PC-9 (cell line): ENCODE data around the gene EVC2. TPM values are rescaled to one million over a fixed set of nuclear protein-coding genes. Genes with fewer than 3 reads are reported as not detected.

Experiments used
- BruUV-seq: library from RNA; stranded (reverse); fragments of 400-500 nt; replicated peaks from 2 replicates; lab custom pipeline; 2021; lab: Mats Ljungman, UMichigan
- CTCF ChIA-PET: fragments of 300-600 bp; sonication (Branson Sonifier 250); formaldehyde crosslinking; loops from one replicate; lab custom pipeline; 2022; ENCODE audit warnings: antibody characterized with exemption; lab: Charles Lee
- POLR2A ChIA-PET: fragments of 300-600 bp; sonication (Branson Sonifier 250); formaldehyde crosslinking; loops from one replicate; lab custom pipeline; 2022; ENCODE audit warnings: antibody characterized with exemption; ENCODE audit not compliant: unreplicated experiment; lab: Charles Lee
- DNase-seq, 2 experiments: peaks; one replicate each; pipeline versions ENCODE4 v3.0.0 to v3.0.0-alpha.2; 2015 to 2022; ENCODE audit warnings: mixed read lengths in 1 of 2
- H2AFZ ChIP-seq: fragments of 200-600 bp; sonication (generic); 2 replicates; pipeline ENCODE4 v1.8.1; 2017; ENCODE audit warnings: antibody characterized with exemption
- H3F3A ChIP-seq: fragments of 200-600 bp; sonication (generic); 2 replicates; pipeline ENCODE4 v1.8.1; 2017; ENCODE audit warnings: antibody characterized with exemption, mild to moderate bottlenecking, low read depth; ENCODE audit not compliant: insufficient read depth
- H3K27ac ChIP-seq: fragments of 200-600 bp; sonication (generic); 2 replicates; pipeline ENCODE4 v1.6.1; 2016; ENCODE audit warnings: mixed run types
- H3K27me3 ChIP-seq: fragments of 200-600 bp; sonication (generic); 2 replicates; pipeline ENCODE4 v1.6.1; 2016; ENCODE audit warnings: low read depth, mixed run types; ENCODE audit not compliant: insufficient read depth
- H3K36me3 ChIP-seq: fragments of 200-600 bp; sonication (generic); 2 replicates; pipeline ENCODE4 v1.6.1; 2016; ENCODE audit warnings: low read depth, mixed run types
- H3K4me1 ChIP-seq: fragments of 200-600 bp; sonication (generic); replicated peaks from 2 replicates; pipeline ENCODE4 v1.6.1; 2016; ENCODE audit warnings: mixed run types; ENCODE audit not compliant: insufficient read depth
- H3K4me2 ChIP-seq: fragments of 200-600 bp; sonication (generic); 2 replicates; pipeline ENCODE4 v1.6.1; 2017; ENCODE audit warnings: mixed run types
- H3K4me3 ChIP-seq: fragments of 200-600 bp; sonication (generic); 2 replicates; pipeline ENCODE4 v1.6.1; 2016; ENCODE audit warnings: mixed run types
- H3K79me2 ChIP-seq: fragments of 200-600 bp; sonication (generic); 2 replicates; pipeline ENCODE4 v1.6.1; 2017; ENCODE audit warnings: low read depth, mixed run types
- H3K9me2 ChIP-seq: fragments of 200-600 bp; sonication (generic); 2 replicates; pipeline ENCODE4 v1.8.1; 2017; ENCODE audit warnings: mild to moderate bottlenecking; ENCODE audit not compliant: insufficient read depth
- H3K9me3 ChIP-seq: fragments of 200-600 bp; sonication (generic); 2 replicates; pipeline ENCODE4 v1.8.1; 2016; ENCODE audit warnings: low read depth; ENCODE audit not compliant: insufficient read depth
- H4K20me1 ChIP-seq: fragments of 200-600 bp; sonication (generic); 2 replicates; pipeline ENCODE4 v1.8.1; 2017; ENCODE audit not compliant: insufficient read depth
- EZH2 ChIP-seq: fragments of 200-600 bp; sonication (generic); IDR thresholded peaks from 2 replicates; pipeline ENCODE4 v1.8.0; 2017; ENCODE audit warnings: antibody characterized with exemption, low read depth
- intact Hi-C: fragments of 100-400 bp; cut with micrococcal nuclease; formaldehyde crosslinking; loops from one replicate; pipeline ENCODE4 v1.10.0; 2022; ENCODE audit not compliant: unreplicated experiment
- total RNA-seq: library from RNA; stranded (reverse); gene quantifications from 2 replicates; pipeline ENCODE4 v1.2.3, GENCODE V29; 2021
- TF ChIP-seq, protein P1 (sequence below): fragments of 200-600 bp; sonication (generic); conservative IDR thresholded peaks from 2 replicates; pipeline ENCODE4 v1.6.1; 2017; ENCODE audit warnings: mixed run types, antibody characterized with exemption, mild to moderate bottlenecking, moderate library complexity

EVC2 gene
- total RNA-seq, 1 experiment from 2014 or later: 1.4 TPM

DNA sequence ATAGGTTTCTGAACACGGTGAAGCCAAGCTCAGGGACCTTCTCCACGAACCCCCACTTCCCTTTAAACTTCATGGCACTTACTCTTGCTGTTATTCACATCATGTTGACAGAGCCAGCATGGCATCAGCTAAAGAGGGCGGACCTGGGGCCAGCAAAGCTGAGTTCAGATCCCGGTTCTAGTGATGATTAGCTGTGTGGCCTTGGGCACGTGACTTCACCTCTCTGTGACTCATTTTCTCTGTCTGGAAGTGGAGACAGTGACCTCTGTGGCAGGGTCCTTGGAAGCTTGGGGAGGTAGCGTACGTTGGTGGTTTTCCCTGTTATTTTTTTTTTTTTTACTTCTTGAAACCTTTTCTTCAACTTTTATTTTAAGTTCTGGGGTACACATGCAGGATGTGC, 16.0 kb upstream of the EVC2 start:
- ChIA-PET POLR2A (no interaction called here), CTCF (no interaction called here)
- DNase-seq: no peak
- Histone ChIP-seq H3K9me2 (no peaks in the 10 kb centered on the region), H4K20me1 (no peaks in the 10 kb centered on the region), H2AFZ (no peak overlapping the region), H3K4me2 (no peak overlapping the region), H3K4me1 (no peaks in the 10 kb centered on the region), H3K36me3 (no peaks in the 10 kb centered on the region), H3F3A (no peaks in the 10 kb centered on the region), H3K79me2 (no peaks in the 10 kb centered on the region), H3K9me3 (no peaks in the 10 kb centered on the region), H3K27me3 (no peaks in the 10 kb centered on the region), H3K27ac (no peak overlapping the region), H3K4me3 (no peak overlapping the region)
- intact Hi-C loops: no loop called here
- BruUV-seq: no TSS peak
- TF ChIP-seq, protein P1, sequence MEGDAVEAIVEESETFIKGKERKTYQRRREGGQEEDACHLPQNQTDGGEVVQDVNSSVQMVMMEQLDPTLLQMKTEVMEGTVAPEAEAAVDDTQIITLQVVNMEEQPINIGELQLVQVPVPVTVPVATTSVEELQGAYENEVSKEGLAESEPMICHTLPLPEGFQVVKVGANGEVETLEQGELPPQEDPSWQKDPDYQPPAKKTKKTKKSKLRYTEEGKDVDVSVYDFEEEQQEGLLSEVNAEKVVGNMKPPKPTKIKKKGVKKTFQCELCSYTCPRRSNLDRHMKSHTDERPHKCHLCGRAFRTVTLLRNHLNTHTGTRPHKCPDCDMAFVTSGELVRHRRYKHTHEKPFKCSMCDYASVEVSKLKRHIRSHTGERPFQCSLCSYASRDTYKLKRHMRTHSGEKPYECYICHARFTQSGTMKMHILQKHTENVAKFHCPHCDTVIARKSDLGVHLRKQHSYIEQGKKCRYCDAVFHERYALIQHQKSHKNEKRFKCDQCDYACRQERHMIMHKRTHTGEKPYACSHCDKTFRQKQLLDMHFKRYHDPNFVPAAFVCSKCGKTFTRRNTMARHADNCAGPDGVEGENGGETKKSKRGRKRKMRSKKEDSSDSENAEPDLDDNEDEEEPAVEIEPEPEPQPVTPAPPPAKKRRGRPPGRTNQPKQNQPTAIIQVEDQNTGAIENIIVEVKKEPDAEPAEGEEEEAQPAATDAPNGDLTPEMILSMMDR: no peak
- no peak for TF ChIP-seq EZH2

DNA sequence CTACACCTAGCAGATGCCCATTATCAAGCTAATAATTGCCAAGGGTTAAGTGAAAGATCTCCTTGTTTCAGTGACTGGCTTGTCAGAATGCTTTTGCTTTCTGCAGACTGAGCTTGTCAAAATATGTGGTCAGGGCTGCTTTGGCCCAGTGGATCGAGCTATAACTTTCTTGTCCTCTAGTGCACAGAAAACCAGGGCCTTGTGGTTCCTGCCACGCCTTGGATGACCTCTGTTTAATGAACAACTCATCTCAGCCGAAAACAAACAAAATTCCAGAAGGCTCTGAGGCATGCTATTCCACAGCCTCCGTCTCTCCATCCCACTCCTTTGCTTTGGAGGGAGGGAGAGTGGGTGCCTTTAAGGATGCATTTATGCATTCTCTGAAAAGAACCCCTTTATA, 14.0 kb upstream of the EVC2 start:
- H3K9me3 ChIP-seq: no peaks in the 10 kb centered on the region
- H4K20me1 ChIP-seq: no peaks in the 10 kb centered on the region
- CTCF ChIA-PET: no interaction called here
- no peak for TF ChIP-seq EZH2
- TF ChIP-seq, protein P1: no peak
- H3K4me3 ChIP-seq: no peak overlapping the region
- no peaks in the 10 kb centered on the region for H3K79me2 ChIP-seq
- no peaks in the 10 kb centered on the region for H3K36me3 ChIP-seq
- H3K27me3 ChIP-seq: no peaks in the 10 kb centered on the region
- no peaks in the 10 kb centered on the region for H3F3A ChIP-seq
- POLR2A ChIA-PET: no interaction called here
- no peaks in the 10 kb centered on the region for H3K4me1 ChIP-seq
- H3K4me2 ChIP-seq: no peak overlapping the region
- BruUV-seq: no TSS peak
- no peak for DNase-seq
- H3K27ac ChIP-seq: no peak overlapping the region
- intact Hi-C loops: no loop called here
- no peaks in the 10 kb centered on the region for H3K9me2 ChIP-seq
- H2AFZ ChIP-seq: no peak overlapping the region

DNA sequence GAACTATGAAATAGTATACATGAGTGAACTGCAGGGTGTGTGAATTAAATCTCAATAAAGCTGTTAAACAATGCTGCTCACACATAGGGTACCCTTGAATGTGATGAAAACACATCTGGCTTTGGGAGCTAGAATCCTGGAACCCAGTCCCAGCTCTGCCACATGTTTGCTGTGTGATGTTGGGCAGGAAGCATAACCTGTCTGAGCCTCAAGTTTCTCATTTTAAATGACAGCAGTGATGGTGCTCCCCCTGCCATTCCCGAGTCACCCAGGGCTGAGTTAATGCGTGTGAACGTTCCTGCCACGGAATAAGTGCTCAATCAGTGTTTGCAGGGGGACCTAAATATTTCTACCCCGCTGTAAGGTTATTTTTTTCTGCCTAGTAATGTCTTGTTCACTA, 13.6 kb upstream of the EVC2 start:
- Histone ChIP-seq H3K9me2 (no peaks in the 10 kb centered on the region), H3K4me1 (no peaks in the 10 kb centered on the region), H3K27me3 (no peaks in the 10 kb centered on the region), H3K4me2 (no peak overlapping the region), H2AFZ (no peak overlapping the region), H3K79me2 (no peaks in the 10 kb centered on the region), H3K4me3 (no peak overlapping the region), H3F3A (no peaks in the 10 kb centered on the region), H3K9me3 (no peaks in the 10 kb centered on the region), H3K36me3 (no peaks in the 10 kb centered on the region), H4K20me1 (no peaks in the 10 kb centered on the region), H3K27ac (no peak overlapping the region)
- TF ChIP-seq, protein P1: no peak
- no peak for TF ChIP-seq EZH2
- ChIA-PET CTCF (no interaction called here), POLR2A (no interaction called here)
- intact Hi-C loops: no loop called here
- no TSS peak for BruUV-seq
- DNase-seq: no peak
